GM12878 (cell line): ENCODE results near the gene QRFP.

ENCODE experiments used
- EZH2 ChIP-seq: IDR thresholded peaks from 2 replicates; pipeline ENCODE4 v1.6.1; 2012; ENCODE audit warnings: low read depth, mild to moderate bottlenecking, control low read depth, inconsistent platforms, low read length, borderline replicate concordance; ENCODE audit not compliant: control insufficient read depth
- FOS ChIP-seq: IDR thresholded peaks from 3 replicates; pipeline ENCODE4 v1.6.1; 2011; ENCODE audit warnings: borderline replicate concordance; ENCODE audit not compliant: insufficient read length; ENCODE audit errors: extremely low read depth
- SPI1 ChIP-seq: IDR thresholded peaks from 2 replicates; pipeline ENCODE4 v1.6.1; 2011; ENCODE audit warnings: low read depth, mild to moderate bottlenecking, low read length, moderate library complexity, borderline replicate concordance; ENCODE audit not compliant: insufficient read depth

DNA sequence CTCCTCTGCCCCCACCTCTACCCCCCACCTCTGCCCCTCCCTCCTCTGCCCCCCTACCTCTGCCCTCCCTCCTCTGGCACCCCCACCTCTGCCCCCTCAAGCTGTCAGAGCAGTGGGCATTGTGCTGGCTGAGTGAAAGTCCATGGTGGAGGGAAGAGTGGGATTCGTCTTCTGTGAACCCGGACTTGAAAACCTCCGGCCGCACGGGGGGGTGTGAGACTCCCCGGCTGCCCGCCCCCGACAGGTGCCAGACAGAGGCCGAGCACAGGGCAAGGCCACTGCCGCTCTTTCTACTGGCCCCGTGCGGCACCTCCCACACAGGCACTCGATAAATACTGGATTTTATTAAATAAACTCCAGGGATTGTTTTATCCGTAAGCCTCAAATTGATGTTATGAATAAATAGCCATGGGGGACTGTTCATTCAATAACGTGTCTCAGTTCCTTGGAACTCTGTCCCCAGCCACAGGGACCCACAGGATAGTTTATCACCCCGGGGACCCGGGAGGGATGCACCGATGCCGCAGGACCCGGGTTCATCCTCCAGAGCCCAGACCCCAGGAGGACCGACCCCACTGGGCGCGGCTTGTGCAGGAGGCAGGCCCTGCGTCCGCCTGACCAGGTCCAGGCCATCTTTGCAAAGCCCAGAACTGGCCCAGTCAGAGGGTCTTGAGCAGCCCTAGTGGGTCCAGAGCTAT is 2.6 kb upstream of the QRFP start:
- no peak for TF ChIP-seq FOS
- no peak for TF ChIP-seq SPI1
- TF ChIP-seq EZH2, result no peak
